HG03442 (cell line): Measurements from ENCODE around the gene EPM2A.

ENCODE experiments used
- ATAC-seq: cut with Tn5 transposase; IDR thresholded peaks from one replicate; pipeline ENCODE4 v1.9.1; 2021; ENCODE audit warnings: mild to moderate bottlenecking, moderate library complexity; ENCODE audit not compliant: unreplicated experiment

Gene EPM2A

DNA sequence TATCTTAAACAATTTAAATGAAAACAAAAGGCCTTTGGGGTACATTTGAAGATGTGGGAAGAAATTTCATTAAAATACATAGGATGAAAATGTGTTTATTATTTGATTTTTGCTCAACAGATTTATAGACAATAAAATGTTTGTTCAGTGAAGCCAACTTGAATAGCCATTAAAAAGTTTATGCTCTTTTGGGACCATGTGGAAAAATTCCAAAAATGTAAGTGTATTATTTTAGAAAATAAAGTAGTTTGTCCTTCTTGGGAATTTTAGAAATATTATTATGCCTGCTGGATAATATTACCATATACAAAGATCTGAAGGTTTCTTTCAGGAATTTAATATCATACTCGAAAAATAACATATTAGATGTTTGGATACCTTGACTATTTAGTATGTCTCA is 131.3 kb downstream of the EPM2A start:
- ATAC-seq: no peak

DNA sequence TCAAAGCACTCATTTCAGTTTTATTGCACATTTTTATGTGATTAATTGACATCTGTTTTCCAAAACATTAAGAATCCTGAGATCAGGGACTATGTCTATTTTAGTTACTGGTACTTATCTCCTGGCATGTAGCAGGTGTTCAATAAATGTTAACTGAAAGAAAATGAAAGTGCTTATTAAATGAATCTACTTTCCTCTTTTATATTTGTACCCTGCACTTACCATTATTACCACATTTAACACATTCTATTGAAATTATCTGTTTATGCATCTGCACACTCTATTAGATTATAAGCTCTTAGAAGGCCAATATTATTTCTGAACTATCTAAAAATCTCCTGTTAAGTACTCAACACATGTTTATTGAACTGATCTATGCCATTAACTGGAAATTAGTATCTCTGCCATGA is 131.9 kb downstream of the EPM2A start:
- no peak for ATAC-seq

DNA sequence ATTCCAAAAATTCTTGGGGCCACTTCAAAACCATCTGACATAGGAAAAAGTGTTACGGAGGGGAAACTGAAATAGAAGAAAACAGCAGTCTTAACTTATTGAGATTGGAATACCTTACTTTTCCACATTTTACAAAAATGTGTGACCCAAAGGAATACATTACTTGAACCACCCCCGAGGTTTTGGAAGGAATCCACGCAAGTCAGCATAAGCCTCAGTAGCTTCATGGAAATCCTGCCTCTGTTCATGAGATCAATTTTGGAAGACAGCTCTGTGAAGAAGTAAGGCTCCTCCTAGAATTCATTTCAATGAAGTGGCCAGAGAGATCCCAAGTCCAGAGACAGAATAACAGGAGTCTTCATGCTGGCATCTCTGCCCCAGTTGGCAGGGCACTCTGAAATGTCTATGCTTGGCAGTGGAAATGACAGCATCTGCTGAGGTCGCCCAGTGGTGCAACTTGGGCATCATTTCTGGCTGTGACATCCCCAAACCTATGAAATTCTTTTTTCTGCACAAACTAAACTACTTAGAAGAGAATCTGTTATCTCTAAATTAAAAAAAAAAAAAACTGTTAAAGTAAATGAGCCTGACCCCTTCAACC is 132.5 kb downstream of the EPM2A start:
- ATAC-seq: no peak

DNA sequence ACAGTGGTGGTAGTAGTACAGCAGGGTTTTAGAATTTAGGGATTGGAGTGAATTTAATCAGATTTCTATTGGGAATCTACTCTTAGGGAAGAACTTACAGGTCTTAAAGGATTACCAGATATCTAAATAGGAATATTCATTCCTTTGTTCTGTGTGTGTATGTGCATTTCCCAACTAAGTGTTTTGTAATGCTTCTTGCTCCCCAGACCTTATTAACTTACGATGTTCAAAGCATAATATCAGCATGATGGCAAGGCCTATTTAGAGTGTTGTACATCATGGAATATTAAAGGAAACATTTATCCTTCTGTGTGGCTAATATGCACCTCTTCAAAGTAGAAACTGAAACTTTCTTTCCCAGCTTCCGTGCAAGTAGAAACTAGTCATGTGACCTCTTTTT is 133.9 kb downstream of the EPM2A start:
- ATAC-seq: no peak

DNA sequence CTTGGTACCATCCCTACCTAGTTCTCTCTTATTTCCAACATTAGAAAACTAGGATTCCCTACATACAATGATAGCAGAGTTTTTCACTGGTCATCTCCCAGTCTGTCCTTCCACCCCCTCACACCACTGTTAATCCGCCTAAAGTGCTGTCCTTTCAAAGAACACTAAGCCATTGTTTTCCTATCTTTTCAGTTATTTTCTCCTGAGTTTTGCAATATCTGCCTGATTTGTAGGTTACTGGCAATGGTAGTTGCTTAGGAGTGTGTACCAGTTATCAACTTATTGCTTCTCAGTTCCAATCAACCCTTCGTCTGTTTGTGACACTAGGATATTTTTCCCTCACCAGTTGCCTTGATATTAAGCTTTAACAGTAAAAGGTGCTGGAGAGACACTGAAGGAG is 135.0 kb downstream of the EPM2A start:
- no peak for ATAC-seq

DNA sequence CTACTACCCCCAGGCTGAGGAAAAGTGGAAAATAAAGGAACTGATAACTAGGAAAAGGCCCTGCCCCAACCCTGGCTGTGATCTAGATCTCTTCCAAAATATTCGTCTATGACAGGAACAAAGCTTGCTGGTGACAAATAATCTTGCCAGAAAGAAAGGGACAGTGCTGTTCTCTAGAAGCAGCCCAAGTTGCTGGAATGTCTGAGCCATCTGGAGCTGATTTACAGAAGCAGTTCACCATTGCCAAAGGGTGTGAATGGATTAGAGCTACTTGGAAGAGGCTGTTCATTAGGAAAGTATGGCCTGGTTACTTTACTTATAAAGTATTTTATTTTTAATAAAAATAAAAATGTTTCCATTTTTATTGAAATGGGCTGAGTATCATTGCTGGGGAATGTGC is 146.3 kb downstream of the EPM2A start:
- ATAC-seq: no peak

DNA sequence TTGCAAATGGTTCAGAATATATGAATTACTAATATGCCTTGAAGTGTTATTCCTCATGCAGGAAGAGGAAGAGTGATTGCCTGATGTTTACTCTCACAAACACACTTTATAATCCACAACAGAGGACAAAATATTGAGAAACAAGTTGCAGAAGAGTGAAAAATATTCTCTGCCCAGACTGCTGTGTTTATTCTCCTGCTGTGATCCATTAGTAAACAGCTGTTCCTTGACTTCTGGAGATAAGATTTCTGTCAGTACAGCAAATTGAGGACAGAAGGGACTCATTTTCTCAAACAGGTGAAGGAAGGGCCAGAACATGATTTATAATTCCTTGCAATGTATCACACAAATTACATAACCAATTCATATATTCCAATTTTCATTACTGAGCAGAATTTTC is 148.0 kb downstream of the EPM2A start:
- ATAC-seq: no peak

DNA sequence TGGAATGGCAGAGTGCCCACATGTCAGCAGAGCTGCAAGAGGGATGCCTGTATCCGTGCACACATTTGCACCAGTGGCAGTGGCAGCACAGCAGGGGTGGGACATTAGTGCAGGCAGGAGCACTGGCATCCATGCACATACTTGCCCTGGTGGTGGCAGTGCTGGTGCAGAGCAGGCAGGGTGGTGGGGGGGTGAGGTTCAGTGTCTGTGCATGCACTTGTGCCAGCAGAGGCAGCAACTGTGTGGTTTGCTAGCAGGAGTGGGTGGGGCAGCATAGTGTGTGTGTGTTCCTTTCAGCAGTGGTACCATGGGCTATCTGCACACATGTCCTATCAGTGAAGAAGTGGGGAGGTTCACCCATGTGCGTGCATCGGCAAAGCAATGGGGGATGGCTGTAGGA is 151.6 kb downstream of the EPM2A start:
- no peak for ATAC-seq
